HepG2 (cell line): ENCODE results near the gene DHX16. TPM values are rescaled to one million over a fixed set of nuclear protein-coding genes. Genes with fewer than 3 reads are reported as not detected.

Experiments
- HCFC1 ChIP-seq: fragments of 150-350 bp; IDR thresholded peaks from 2 replicates; pipeline ENCODE4 v1.6.1; 2014; ENCODE audit warnings: low read depth, low read length
- MEF2D ChIP-seq: sonication (generic); formaldehyde crosslinking; IDR thresholded peaks from 2 replicates; pipeline ENCODE4 v1.5.1; 2020; ENCODE audit warnings: mild to moderate bottlenecking, missing genetic modification reagents
- RBAK ChIP-seq: sonication (generic); formaldehyde crosslinking; IDR thresholded peaks from 2 replicates; pipeline ENCODE4 v1.5.1; 2020; ENCODE audit warnings: mild to moderate bottlenecking, missing genetic modification reagents
- TBP ChIP-seq: sonication (generic); formaldehyde crosslinking; IDR thresholded peaks from 2 replicates; pipeline ENCODE4 v1.5.0; 2020; ENCODE audit warnings: missing genetic modification reagents
- TCF7 ChIP-seq: sonication (generic); IDR thresholded peaks from 2 replicates; pipeline ENCODE4 v1.6.1; 2016; ENCODE audit warnings: antibody characterized with exemption, low read depth
- XBP1 ChIP-seq: sonication (generic); formaldehyde crosslinking; IDR thresholded peaks from 2 replicates; pipeline ENCODE4 v1.5.0; 2020; ENCODE audit warnings: missing genetic modification reagents
- ZMYM3 ChIP-seq: sonication (generic); formaldehyde crosslinking; IDR thresholded peaks from 2 replicates; pipeline ENCODE4 v1.5.1; 2020; ENCODE audit warnings: mild to moderate bottlenecking, missing genetic modification reagents
- ZNF225 ChIP-seq: sonication (generic); formaldehyde crosslinking; IDR thresholded peaks from 2 replicates; pipeline ENCODE4 v1.4.0; 2020; ENCODE audit warnings: mild to moderate bottlenecking, missing genetic modification reagents
- ZNF431 ChIP-seq: sonication (generic); formaldehyde crosslinking; IDR thresholded peaks from 2 replicates; pipeline ENCODE4 v1.9.0; 2022; ENCODE audit warnings: missing genetic modification reagents, low read depth, mild to moderate bottlenecking, borderline replicate concordance
- polyA plus RNA-seq, 8 experiments: library from polyadenylated mRNA; depleted of rRNA in 3 of 8; stranded (reverse) in 7 of 8; unstranded in 1 of 8; fragments of >200 nt; fragmentation: Illumina TruSeq in 4 of 8; extraction: Trizol in 4 of 8; gene quantifications; 2 replicates each; pipeline versions ENCODE4 v1.2.1 to v1.2.3, GENCODE V29; 2011 to 2016; ENCODE audit warnings: low read depth in 4 of 8, missing spikeins in 1 of 8, mixed read lengths in 1 of 8; ENCODE audit not compliant: insufficient read depth in 1 of 8
- total RNA-seq, 5 experiments: library from RNA; depleted of rRNA; stranded (reverse); fragments of >200 nt; fragmentation: Illumina TruSeq; extraction: Trizol; gene quantifications; 2 replicates each; pipeline ENCODE4 v1.2.3, GENCODE V29; 2016; ENCODE audit warnings: low read depth in 1 of 5
- TF ChIP-seq, protein P1 (sequence below): sonication (generic); formaldehyde crosslinking; IDR thresholded peaks from 2 replicates; pipeline ENCODE4 v1.8.0; 2022; ENCODE audit warnings: missing genetic modification reagents, mild to moderate bottlenecking, moderate library complexity, borderline replicate concordance
- TF ChIP-seq, protein P2 (sequence below): sonication (generic); formaldehyde crosslinking; IDR thresholded peaks from one replicate; pipeline ENCODE4 v1.5.1; 2020; ENCODE audit warnings: mild to moderate bottlenecking, missing genetic modification reagents; ENCODE audit errors: not compliant biosample characterization
- TF ChIP-seq, protein P3 (sequence below): IDR thresholded peaks from 2 replicates; pipeline ENCODE4 v1.6.1; 2018; ENCODE audit warnings: missing genetic modification reagents, mild to moderate bottlenecking, missing compliant biosample characterization
- TF ChIP-seq, protein P4 (sequence below): sonication (generic); formaldehyde crosslinking; IDR thresholded peaks from 2 replicates; pipeline ENCODE4 v1.5.0; 2020; ENCODE audit warnings: mild to moderate bottlenecking, low read depth, missing genetic modification reagents, borderline replicate concordance
- TF ChIP-seq, protein P5 (sequence below): sonication (generic); formaldehyde crosslinking; conservative IDR thresholded peaks from 2 replicates; pipeline ENCODE4 v1.8.1; 2023; ENCODE audit warnings: missing genetic modification reagents

The DHX16 gene
- total and polyA plus RNA-seq, 2 of the 13 experiments (the other 11 are each of a cell fraction or from before 2014, with no cell fraction given), result 57.0 to 58.5 TPM

DNA sequence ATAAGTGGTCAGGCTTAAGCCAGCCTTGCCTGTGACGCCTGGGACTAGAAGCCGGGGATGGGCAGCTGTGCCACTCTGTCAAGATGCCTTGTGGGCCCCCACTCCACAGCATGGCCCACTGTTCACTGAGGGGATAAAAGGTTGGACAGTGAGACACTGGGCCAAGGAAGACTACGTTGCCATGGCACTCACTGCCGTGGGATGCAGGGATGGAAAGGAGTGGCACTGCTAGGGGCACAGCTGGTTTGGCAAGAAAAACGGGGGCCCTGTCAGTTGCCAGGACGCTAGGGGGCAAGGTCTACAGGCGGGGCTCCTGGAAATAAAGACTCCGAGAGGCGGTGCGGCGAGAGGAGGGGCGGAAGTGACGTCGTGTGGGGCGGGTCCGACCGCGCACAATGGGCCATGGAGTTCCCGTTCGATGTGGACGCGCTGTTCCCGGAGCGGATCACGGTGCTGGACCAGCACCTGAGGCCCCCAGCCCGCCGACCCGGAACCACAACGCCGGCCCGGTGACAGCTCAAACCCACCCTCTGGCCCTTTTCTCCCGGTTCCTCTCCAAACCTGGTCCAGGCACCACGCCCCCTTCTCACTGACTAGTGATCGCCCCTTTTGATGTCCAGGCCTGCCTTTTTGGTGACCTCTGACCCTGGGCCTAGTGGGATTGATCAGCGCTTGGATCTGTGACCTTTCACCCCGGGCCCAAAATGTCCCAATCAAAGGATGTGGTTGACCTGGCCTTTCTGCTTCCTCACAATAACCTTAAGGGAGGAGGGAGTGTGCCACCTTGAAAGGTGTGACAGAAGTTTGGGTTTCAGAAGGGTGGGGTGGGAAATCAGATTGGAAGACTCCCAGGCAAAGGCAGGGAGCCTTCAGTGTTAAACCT, 46.1 kb downstream of the DHX16 start, which contains the start of gene ATAT1 (continued):
- TF ChIP-seq, protein P1, sequence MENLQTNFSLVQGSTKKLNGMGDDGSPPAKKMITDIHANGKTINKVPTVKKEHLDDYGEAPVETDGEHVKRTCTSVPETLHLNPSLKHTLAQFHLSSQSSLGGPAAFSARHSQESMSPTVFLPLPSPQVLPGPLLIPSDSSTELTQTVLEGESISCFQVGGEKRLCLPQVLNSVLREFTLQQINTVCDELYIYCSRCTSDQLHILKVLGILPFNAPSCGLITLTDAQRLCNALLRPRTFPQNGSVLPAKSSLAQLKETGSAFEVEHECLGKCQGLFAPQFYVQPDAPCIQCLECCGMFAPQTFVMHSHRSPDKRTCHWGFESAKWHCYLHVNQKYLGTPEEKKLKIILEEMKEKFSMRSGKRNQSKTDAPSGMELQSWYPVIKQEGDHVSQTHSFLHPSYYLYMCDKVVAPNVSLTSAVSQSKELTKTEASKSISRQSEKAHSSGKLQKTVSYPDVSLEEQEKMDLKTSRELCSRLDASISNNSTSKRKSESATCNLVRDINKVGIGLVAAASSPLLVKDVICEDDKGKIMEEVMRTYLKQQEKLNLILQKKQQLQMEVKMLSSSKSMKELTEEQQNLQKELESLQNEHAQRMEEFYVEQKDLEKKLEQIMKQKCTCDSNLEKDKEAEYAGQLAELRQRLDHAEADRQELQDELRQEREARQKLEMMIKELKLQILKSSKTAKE (CRISPR knock-in tag), result no peak
- TF ChIP-seq HCFC1 (peak; percentile 52), XBP1 (CRISPR knock-in tag) (no peak), MEF2D (CRISPR knock-in tag) (peak; percentile 74), TBP (CRISPR knock-in tag) (no peak), RBAK (0 out of 2 replicates have a peak, but pooled peaks have one; percentile 51), ZNF431 (CRISPR knock-in tag) (no peak; the same call in none of the 2 replicates), ZNF225 (peak; percentile 91), TCF7 (peak; percentile 55), ZMYM3 (CRISPR knock-in tag) (peak; percentile 23; the same call in 1 of the 2 replicates)
- TF ChIP-seq, protein P2, sequence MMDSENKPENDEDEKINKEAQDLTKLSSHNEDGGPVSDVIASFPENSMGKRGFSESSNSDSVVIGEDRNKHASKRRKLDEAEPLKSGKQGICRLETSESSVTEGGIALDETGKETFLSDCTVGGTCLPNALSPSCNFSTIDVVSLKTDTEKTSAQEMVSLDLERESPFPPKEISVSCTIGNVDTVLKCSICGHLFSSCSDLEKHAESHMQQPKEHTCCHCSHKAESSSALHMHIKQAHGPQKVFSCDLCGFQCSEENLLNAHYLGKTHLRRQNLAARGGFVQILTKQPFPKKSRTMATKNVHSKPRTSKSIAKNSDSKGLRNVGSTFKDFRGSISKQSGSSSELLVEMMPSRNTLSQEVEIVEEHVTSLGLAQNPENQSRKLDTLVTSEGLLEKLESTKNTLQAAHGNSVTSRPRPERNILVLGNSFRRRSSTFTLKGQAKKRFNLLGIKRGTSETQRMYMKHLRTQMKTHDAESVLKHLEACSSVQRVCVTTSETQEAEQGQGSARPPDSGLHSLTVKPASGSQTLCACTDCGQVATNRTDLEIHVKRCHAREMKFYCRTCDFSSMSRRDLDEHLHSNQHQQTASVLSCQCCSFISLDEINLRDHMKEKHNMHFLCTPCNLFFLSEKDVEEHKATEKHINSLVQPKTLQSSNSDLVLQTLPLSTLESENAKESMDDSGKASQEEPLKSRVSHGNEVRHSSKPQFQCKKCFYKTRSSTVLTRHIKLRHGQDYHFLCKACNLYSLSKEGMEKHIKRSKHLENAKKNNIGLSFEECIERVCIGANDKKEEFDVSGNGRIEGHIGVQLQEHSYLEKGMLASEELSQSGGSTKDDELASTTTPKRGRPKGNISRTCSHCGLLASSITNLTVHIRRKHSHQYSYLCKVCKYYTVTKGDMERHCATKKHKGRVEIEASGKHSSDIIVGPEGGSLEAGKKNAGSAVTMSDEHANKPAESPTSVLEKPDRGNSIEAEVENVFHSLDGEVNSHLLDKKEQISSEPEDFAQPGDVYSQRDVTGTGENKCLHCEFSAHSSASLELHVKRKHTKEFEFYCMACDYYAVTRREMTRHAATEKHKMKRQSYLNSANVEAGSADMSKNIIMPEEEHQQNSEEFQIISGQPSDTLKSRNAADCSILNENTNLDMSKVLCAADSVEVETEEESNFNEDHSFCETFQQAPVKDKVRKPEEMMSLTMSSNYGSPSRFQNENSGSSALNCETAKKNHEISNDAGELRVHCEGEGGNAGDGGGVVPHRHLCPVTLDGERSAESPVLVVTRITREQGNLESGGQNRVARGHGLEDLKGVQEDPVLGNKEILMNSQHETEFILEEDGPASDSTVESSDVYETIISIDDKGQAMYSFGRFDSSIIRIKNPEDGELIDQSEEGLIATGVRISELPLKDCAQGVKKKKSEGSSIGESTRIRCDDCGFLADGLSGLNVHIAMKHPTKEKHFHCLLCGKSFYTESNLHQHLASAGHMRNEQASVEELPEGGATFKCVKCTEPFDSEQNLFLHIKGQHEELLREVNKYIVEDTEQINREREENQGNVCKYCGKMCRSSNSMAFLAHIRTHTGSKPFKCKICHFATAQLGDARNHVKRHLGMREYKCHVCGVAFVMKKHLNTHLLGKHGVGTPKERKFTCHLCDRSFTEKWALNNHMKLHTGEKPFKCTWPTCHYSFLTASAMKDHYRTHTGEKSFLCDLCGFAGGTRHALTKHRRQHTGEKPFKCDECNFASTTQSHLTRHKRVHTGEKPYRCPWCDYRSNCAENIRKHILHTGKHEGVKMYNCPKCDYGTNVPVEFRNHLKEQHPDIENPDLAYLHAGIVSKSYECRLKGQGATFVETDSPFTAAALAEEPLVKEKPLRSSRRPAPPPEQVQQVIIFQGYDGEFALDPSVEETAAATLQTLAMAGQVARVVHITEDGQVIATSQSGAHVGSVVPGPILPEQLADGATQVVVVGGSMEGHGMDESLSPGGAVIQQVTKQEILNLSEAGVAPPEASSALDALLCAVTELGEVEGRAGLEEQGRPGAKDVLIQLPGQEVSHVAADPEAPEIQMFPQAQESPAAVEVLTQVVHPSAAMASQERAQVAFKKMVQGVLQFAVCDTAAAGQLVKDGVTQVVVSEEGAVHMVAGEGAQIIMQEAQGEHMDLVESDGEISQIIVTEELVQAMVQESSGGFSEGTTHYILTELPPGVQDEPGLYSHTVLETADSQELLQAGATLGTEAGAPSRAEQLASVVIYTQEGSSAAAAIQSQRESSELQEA (CRISPR knock-in tag), result peak; percentile 80
- TF ChIP-seq, protein P3, sequence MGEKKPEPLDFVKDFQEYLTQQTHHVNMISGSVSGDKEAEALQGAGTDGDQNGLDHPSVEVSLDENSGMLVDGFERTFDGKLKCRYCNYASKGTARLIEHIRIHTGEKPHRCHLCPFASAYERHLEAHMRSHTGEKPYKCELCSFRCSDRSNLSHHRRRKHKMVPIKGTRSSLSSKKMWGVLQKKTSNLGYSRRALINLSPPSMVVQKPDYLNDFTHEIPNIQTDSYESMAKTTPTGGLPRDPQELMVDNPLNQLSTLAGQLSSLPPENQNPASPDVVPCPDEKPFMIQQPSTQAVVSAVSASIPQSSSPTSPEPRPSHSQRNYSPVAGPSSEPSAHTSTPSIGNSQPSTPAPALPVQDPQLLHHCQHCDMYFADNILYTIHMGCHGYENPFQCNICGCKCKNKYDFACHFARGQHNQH (CRISPR knock-in tag), result peak; percentile 79; the same call in 1 of the 2 replicates
- TF ChIP-seq, protein P4, sequence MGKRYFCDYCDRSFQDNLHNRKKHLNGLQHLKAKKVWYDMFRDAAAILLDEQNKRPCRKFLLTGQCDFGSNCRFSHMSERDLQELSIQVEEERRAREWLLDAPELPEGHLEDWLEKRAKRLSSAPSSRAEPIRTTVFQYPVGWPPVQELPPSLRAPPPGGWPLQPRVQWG (CRISPR knock-in tag), result no peak
- TF ChIP-seq, protein P5, sequence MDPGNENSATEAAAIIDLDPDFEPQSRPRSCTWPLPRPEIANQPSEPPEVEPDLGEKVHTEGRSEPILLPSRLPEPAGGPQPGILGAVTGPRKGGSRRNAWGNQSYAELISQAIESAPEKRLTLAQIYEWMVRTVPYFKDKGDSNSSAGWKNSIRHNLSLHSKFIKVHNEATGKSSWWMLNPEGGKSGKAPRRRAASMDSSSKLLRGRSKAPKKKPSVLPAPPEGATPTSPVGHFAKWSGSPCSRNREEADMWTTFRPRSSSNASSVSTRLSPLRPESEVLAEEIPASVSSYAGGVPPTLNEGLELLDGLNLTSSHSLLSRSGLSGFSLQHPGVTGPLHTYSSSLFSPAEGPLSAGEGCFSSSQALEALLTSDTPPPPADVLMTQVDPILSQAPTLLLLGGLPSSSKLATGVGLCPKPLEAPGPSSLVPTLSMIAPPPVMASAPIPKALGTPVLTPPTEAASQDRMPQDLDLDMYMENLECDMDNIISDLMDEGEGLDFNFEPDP (CRISPR knock-in tag), result no peak; the same call in 1 of the 2 replicates
